BE2C (cell line): Measurements from ENCODE around the gene VWA5B1.

Source experiments
- DNase-seq: peaks from one replicate; pipeline ENCODE4 v3.0.0-alpha.2; 2020
- H3K27me3 ChIP-seq: fragments of 250-450 bp; sonication (Bioruptor Pico); 2 replicates; pipeline ENCODE4 v1.5.1; 2020; ENCODE audit warnings: mild to moderate bottlenecking
- H3K36me3 ChIP-seq: fragments of 250-450 bp; sonication (Bioruptor Pico); 2 replicates; pipeline ENCODE4 v1.5.1; 2020; ENCODE audit warnings: mild to moderate bottlenecking
- H3K4me1 ChIP-seq: fragments of 250-450 bp; sonication (Bioruptor Pico); 2 replicates; pipeline ENCODE4 v1.5.1; 2020
- H3K4me3 ChIP-seq: 2 replicates; pipeline ENCODE4 v1.5.1; 2011; ENCODE audit warnings: low read depth, low read length
- H3K9me3 ChIP-seq: fragments of 250-450 bp; sonication (Bioruptor Pico); 2 replicates; pipeline ENCODE4 v1.5.1; 2020
- TF ChIP-seq, protein P1 (sequence below): IDR thresholded peaks from 2 replicates; pipeline ENCODE4 v1.5.1; 2012; ENCODE audit warnings: mild to moderate bottlenecking, low read depth, low read length

Gene VWA5B1

DNA sequence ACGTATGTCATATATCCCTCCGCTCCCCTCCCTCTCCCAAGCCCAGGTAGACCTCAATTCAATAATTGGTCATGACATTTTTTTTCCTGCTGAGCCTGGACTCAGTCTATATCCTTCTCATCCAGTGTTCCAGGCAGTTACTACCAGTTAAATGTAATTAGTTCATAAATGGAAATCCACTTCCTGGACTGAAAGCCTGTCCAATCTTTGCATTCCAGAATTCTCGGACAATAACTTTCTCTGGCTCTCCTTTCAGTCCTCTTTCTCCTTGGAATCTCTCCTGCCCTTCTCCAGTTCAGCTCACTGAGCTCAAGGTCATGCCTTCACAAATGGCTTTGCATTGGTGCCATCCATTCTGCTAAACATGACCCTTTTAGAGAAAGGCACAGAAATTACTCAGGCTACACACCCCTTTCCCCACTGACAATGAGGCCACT is 34.8 kb downstream of the VWA5B1 start:
- Histone ChIP-seq H3K27me3 (no peaks in the 10 kb centered on the region), H3K4me3 (no peak overlapping the region), H3K4me1 (peaks cover 8% of the 10 kb centered on the region), H3K36me3 (no peaks in the 10 kb centered on the region), H3K9me3 (no peaks in the 10 kb centered on the region)
- TF ChIP-seq, protein P1, sequence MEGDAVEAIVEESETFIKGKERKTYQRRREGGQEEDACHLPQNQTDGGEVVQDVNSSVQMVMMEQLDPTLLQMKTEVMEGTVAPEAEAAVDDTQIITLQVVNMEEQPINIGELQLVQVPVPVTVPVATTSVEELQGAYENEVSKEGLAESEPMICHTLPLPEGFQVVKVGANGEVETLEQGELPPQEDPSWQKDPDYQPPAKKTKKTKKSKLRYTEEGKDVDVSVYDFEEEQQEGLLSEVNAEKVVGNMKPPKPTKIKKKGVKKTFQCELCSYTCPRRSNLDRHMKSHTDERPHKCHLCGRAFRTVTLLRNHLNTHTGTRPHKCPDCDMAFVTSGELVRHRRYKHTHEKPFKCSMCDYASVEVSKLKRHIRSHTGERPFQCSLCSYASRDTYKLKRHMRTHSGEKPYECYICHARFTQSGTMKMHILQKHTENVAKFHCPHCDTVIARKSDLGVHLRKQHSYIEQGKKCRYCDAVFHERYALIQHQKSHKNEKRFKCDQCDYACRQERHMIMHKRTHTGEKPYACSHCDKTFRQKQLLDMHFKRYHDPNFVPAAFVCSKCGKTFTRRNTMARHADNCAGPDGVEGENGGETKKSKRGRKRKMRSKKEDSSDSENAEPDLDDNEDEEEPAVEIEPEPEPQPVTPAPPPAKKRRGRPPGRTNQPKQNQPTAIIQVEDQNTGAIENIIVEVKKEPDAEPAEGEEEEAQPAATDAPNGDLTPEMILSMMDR = no peak
- DNase-seq = no peak

DNA sequence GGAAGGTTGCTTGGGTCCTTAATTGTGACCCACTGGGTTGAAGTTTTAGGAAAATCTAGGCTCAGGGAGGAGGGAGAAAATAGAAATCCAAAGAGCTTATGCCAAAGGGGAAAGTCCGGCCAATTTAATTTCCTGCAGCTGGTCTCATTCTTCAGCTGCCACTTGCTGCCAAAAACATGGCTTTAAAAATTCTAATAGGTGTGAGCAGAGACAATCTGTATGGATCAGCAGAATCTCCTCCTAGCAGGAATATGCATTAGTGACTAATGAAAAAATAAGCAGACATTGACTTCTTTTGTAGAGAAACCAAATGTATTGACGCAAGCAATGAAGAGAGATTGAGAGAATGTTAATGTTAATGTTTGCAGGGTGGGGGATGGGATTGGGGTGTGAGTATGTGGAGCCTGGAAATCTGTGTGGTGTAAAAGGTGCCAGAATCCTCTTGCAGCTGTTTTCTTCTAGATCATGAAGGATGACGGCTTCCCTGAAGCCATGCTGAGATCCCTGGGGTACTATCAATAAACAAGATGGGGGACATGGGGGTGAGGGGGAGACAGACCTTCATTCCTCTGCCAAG is 35.3 kb downstream of the VWA5B1 start:
- no peaks in the 10 kb centered on the region for H3K36me3 ChIP-seq
- peaks cover 8% of the 10 kb centered on the region for H3K4me1 ChIP-seq
- no peak overlapping the region for H3K4me3 ChIP-seq
- DNase-seq = no peak
- TF ChIP-seq, protein P1 = no peak
- H3K9me3 ChIP-seq = no peaks in the 10 kb centered on the region
- H3K27me3 ChIP-seq = no peaks in the 10 kb centered on the region

GRCh38 chr1:20327467-20327866 is 36.8 kb downstream of the VWA5B1 start:
- TF ChIP-seq, protein P1 = no peak
- DNase-seq = no peak
- Histone ChIP-seq H3K4me3 (no peak overlapping the region), H3K4me1 (peaks cover 8% of the 10 kb centered on the region), H3K27me3 (no peaks in the 10 kb centered on the region), H3K9me3 (no peaks in the 10 kb centered on the region), H3K36me3 (no peaks in the 10 kb centered on the region)

DNA sequence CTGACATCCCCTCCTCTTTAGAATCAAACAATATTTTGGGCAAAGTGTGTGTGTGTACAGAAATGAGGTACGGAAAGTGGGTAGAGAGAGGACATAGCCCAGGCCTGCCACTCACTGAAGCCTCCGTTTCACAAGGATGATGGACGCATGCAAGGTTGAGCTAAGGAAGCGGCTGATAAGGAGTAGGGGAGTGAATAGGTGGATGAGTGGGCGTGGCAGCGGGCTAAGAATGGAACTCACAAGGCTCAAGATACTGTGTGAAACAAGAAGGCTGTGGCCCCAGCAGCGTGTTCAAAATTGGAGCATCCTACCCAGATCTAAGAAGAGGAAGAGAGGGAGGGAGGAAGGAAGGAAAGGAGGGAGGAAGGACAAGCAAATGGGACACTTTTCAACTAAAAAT is 37.5 kb downstream of the VWA5B1 start:
- no peaks in the 10 kb centered on the region for H3K36me3 ChIP-seq
- H3K4me1 ChIP-seq = peaks cover 8% of the 10 kb centered on the region
- no peak overlapping the region for H3K4me3 ChIP-seq
- TF ChIP-seq, protein P1 = no peak
- H3K27me3 ChIP-seq = no peaks in the 10 kb centered on the region
- DNase-seq = no peak
- no peaks in the 10 kb centered on the region for H3K9me3 ChIP-seq

DNA sequence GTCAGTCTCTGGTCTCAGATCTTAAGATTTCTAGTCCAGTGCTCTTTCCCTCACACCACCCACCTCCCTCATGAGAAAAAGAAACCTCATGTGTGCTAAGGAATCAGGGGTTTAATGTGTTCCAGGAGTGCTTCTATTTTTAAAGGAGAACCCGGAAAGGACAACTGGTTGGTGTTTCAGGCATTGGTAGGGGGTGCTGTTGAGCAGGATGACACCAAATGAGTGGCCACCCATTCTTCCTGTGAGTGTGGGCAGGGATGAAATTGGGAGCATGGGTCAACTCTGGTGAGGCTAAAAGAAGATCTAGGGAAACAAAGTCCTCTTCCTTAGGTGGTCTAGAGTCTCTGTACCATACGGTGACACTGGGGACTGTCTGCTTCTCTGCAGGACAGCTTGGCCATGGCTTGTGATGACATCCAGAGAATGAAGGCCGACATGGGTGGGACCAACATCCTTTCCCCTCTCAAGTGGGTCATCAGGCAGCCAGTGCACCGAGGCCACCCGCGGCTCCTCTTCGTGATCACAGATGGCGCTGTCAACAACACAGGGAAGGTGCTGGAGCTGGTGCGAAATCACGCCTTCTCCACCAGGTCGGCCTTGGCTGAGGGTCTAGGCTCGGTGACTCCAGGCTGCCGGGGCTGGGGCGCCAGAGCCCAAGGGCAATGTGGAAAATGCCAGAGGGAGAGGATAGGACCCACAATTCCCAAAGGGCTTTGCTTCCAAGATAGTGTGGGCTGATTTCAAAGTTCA is 39.3 kb downstream of the VWA5B1 start:
- no peaks in the 10 kb centered on the region for H3K36me3 ChIP-seq
- H3K4me1 ChIP-seq = peaks cover 8% of the 10 kb centered on the region
- no peaks in the 10 kb centered on the region for H3K27me3 ChIP-seq
- DNase-seq = no peak
- H3K4me3 ChIP-seq = no peak overlapping the region
- no peaks in the 10 kb centered on the region for H3K9me3 ChIP-seq
- TF ChIP-seq, protein P1 = peak; percentile 34; the same call in 1 of the 2 replicates

GRCh38 chr1:20334103-20334502 is 43.4 kb downstream of the VWA5B1 start:
- Histone ChIP-seq H3K9me3 (no peaks in the 10 kb centered on the region), H3K4me1 (no peaks in the 10 kb centered on the region), H3K27me3 (no peaks in the 10 kb centered on the region), H3K4me3 (no peak overlapping the region), H3K36me3 (no peaks in the 10 kb centered on the region)
- DNase-seq = no peak
- TF ChIP-seq, protein P1 = no peak
